Measurements from ENCODE around the gene KNDC1. TPM values are rescaled to one million over a fixed set of nuclear protein-coding genes. Genes with fewer than 3 reads are reported as not detected.
A peak's percentile ranks its signal among the peaks of the same experiment; 100 is the strongest.

The KNDC1 gene
- total RNA-seq, 2 donors from 2014 or later: 0.29 to 0.32 TPM

DNA sequence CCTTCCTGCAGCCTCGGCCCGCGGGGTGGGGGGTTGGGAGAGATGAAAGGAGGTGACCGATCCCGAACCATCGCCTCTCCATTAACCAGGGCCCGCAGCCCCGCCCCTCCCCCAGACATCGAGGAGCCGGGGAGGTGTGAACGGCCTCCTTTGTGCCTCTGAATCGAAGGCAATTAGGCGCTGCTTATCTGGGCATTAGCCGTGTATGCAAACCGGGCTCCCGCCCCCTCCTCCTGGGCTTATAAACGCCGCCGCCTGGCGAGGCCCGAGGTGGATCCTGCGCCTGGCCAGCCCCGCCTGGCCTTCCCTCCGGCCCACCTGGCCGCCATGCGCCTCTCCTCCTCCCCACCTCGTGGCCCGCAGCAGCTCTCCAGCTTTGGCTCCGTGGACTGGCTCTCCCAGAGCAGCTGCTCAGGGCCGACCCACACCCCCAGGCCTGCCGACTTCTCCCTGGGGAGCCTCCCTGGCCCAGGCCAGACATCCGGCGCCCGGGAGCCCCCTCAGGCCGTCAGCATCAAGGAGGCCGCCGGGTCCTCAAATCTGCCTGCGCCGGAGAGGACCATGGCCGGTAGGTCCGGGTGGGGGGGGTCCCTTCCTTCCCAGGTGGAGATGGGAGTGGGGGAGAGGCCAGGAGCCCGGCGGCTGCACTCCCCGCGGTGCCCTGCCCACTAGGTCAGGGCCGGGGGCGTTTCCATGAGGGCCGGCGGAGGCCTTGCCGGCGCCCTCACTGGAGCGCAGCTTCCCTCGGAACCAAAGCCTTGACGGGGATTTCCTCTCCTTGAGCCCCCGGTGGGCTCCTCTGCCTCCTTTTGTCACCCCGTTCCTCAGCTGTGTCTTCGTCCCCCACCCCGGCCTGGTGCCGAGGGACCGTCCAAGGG is 77.8 kb downstream of the KNDC1 start, which contains the start of gene VENTX:
TSS of gene VENTX (plus strand) at position 268 of the 878 bp plus-strand sequence. CDS start at position 328, 60 bp downstream.
- H3K9ac ChIP-seq (ENCODE audit: low read depth in 2 of 2, low read length in 2 of 2): no peak within 1 kb of the TSS
- H3K27ac ChIP-seq: no peak within 1 kb of the TSS
- TF ChIP-seq, protein P1, sequence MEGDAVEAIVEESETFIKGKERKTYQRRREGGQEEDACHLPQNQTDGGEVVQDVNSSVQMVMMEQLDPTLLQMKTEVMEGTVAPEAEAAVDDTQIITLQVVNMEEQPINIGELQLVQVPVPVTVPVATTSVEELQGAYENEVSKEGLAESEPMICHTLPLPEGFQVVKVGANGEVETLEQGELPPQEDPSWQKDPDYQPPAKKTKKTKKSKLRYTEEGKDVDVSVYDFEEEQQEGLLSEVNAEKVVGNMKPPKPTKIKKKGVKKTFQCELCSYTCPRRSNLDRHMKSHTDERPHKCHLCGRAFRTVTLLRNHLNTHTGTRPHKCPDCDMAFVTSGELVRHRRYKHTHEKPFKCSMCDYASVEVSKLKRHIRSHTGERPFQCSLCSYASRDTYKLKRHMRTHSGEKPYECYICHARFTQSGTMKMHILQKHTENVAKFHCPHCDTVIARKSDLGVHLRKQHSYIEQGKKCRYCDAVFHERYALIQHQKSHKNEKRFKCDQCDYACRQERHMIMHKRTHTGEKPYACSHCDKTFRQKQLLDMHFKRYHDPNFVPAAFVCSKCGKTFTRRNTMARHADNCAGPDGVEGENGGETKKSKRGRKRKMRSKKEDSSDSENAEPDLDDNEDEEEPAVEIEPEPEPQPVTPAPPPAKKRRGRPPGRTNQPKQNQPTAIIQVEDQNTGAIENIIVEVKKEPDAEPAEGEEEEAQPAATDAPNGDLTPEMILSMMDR (IDR thresholded peaks at IDR 0.05): no peak
- DNase-seq: no peak
- intact Hi-C loops (cut with DNase I): no loop called here
- peaks cover 33% of the 10 kb centered on the region for H3K27me3 ChIP-seq
- no peaks in the 10 kb centered on the region for H3K9me3 ChIP-seq
- no peaks in the 10 kb centered on the region for H3K4me1 ChIP-seq
- no peaks in the 10 kb centered on the region for H3K36me3 ChIP-seq
- no peak within 1 kb of the TSS for H3K4me3 ChIP-seq

DNA sequence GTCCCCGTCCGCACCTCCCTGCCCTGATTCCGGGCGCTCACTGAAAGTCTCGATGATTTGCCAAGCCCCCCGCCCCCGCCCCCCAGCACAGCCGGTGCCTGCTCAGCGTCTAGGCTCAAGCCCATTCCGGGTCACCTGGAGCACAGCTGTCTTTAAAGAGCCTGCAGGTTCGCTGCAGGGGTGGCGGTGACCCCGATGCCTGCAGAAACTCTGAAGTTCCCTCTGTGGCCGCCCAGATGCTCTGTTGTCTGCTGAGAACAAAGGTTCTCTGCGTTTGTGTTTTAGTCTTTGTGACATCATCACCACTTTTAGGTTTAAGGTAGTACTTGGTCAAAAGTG is 78.4 kb downstream of the KNDC1 start:
- TF ChIP-seq, protein P1 (IDR thresholded peaks at IDR 0.05): no peak
- intact Hi-C loops (cut with DNase I): no loop called here
- DNase-seq: no peak
- H3K27me3 ChIP-seq: peaks cover 33% of the 10 kb centered on the region
- no peak overlapping the region for H3K4me3 ChIP-seq
- no peaks in the 10 kb centered on the region for H3K36me3 ChIP-seq
- H3K9ac ChIP-seq (ENCODE audit: low read depth in 2 of 2, low read length in 2 of 2): no peak overlapping the region
- H3K27ac ChIP-seq: no peak overlapping the region
- H3K4me1 ChIP-seq: no peaks in the 10 kb centered on the region
- H3K9me3 ChIP-seq: no peaks in the 10 kb centered on the region

DNA sequence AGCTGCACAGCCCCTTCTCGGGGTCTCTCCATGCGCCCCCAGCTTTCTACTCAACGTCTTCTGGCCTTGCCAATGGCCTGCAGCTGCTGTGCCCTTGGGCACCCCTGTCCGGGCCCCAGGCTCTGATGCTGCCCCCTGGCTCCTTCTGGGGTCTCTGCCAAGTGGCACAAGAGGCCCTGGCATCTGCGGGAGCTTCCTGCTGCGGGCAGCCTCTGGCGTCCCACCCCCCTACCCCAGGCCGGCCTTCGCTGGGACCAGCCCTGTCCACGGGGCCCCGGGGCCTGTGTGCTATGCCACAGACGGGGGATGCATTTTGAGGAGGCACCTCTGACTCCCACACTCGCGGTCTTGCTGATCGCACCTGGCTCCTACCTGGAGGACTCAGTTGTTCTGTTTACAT is 80.0 kb downstream of the KNDC1 start:
- no peak overlapping the region for H3K9ac ChIP-seq (ENCODE audit: low read depth in 2 of 2, low read length in 2 of 2)
- no peaks in the 10 kb centered on the region for H3K36me3 ChIP-seq
- no peak overlapping the region for H3K27ac ChIP-seq
- H3K9me3 ChIP-seq: no peaks in the 10 kb centered on the region
- no peaks in the 10 kb centered on the region for H3K4me1 ChIP-seq
- no peak for DNase-seq
- peaks cover 33% of the 10 kb centered on the region for H3K27me3 ChIP-seq
- intact Hi-C loops (cut with DNase I): no loop called here
- H3K4me3 ChIP-seq: no peak overlapping the region
- TF ChIP-seq, protein P1 (IDR thresholded peaks at IDR 0.05): no peak

DNA sequence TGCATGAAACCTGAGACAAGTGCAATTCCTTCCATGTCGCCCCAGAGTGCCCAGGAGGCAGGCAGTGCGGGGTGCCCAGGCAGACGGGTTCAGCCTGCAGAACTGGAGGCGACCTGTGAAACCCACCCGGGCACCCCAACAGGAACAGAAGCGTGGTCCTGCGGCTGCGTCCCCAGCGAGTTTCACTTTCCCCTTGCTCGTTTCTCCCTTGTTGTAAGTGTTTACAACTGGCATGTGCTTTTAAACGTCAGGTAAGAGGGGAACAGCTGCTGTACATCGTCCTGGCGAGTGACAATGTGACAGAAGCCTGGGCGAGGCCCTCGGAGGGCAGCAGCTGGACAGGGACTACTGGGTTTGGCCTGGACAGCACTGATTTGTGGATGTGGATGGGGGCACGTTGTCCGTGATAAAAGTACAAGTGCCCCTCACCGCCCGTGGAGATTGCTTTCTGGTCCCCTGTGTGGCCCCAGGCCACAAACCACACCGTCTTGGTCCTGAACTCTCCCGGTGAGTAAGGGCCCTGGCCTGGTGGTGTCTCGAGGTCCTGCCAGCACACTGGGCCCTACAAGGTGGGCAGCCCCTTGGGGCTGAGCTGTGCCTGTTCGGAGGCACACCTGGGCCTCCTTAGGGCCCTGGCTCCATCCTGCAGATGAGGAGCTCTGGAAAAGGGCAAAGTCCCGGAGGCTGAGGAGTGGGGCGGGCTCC is 81.6 kb downstream of the KNDC1 start:
- no peaks in the 10 kb centered on the region for H3K9me3 ChIP-seq
- TF ChIP-seq, protein P1 (IDR thresholded peaks at IDR 0.05): no peak
- no peak overlapping the region for H3K27ac ChIP-seq
- intact Hi-C loops (cut with DNase I): no loop called here
- peak overlapping the region; percentile 24 for H3K4me3 ChIP-seq
- H3K36me3 ChIP-seq: no peaks in the 10 kb centered on the region
- H3K4me1 ChIP-seq: no peaks in the 10 kb centered on the region
- no peak overlapping the region for H3K9ac ChIP-seq (ENCODE audit: low read depth in 2 of 2, low read length in 2 of 2)
- H3K27me3 ChIP-seq: peaks cover 23% of the 10 kb centered on the region
- no peak for DNase-seq

DNA sequence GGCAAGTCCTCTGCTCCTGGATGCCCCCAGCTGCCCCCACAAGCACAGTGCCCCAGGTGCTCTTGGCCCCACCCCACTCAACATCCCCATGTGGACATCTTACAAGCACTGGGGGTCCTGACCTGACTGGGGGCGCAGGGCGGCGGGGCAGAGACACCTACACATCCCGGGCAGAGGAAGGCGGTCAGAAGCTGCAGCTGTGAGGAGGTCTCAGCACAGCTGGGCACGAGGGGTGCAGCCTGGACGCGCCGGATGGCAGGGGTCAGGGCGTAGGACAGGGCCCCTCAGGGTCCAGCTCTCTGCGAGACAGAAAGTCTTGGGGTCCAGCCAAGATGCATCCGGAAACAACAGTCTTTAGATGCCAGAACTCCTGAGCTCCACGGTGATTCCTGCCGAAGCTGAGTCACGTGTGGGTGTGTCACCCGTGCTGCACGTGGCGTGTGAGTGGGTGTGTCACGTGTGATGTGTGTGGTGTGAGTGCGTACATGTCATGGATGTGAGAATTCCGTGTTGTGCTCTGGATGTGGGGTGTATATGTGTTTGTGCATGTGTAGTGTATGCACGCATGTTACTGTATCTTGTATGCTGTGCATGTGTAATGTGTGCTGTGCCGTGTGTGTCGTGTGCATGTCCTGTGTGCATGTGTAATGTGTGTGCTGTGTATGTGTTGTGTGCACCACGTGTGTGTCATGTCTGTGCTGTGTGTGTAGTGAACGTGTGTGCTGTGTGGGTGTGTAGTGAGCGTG is 82.8 kb downstream of the KNDC1 start:
- Histone ChIP-seq H3K36me3 (no peaks in the 10 kb centered on the region), H3K27me3 (peaks cover 22% of the 10 kb centered on the region), H3K9me3 (no peaks in the 10 kb centered on the region), H3K4me1 (no peaks in the 10 kb centered on the region), H3K4me3 (no peak overlapping the region), H3K9ac (ENCODE audit: low read depth in 2 of 2, low read length in 2 of 2) (no peak overlapping the region), H3K27ac (no peak overlapping the region)
- no peak for DNase-seq
- TF ChIP-seq, protein P1 (IDR thresholded peaks at IDR 0.05): no peak
- intact Hi-C loops (cut with DNase I): no loop called here

All from colonic mucosa (tissue), 4 donors.